ENCODE data around the gene RNF126. TPM values are rescaled to one million over a fixed set of nuclear protein-coding genes. Genes with fewer than 3 reads are reported as not detected.
"Not testable (repeated sequence)": the region's sequence is repeated elsewhere in the genome, so short reads cannot be mapped to it uniquely, and the experiment has no call there.

RNF126 gene
- total and polyA plus RNA-seq, 2 experiments from 2014 or later, result 95.7 to 112 TPM

GRCh38 chr19:603779-604178, 59.2 kb downstream of the RNF126 start:
- H3K36me3 ChIP-seq (ENCODE audit: insufficient read depth); H3K27ac Mint-ChIP-seq; H3K4me1 Mint-ChIP-seq; DNase-seq (ENCODE audit: low spot score); H3K4me2 ChIP-seq; H2AFZ ChIP-seq; H4K20me1 ChIP-seq (replicated peaks; ENCODE audit: insufficient read depth); H3K27ac ChIP-seq (ENCODE audit: low read depth); ATAC-seq; H3F3A ChIP-seq (replicated peaks; ENCODE audit: low read depth); H3K27me3 Mint-ChIP-seq (ENCODE audit: insufficient read depth, low read depth, poor library complexity); H3K4me1 ChIP-seq (ENCODE audit: insufficient read depth); H3K79me2 ChIP-seq (replicated peaks; ENCODE audit: insufficient read depth); H3K27me3 ChIP-seq (ENCODE audit: insufficient read depth); H3K4me3 Mint-ChIP-seq; H3K9me2 ChIP-seq (ENCODE audit: insufficient read depth); H3K4me3 ChIP-seq: not testable (repeated sequence)
- Mint-ChIP-seq H3K9me3 (peaks cover 48% of the 10 kb centered on the region), H3K36me3 (ENCODE audit: low read depth) (peaks cover 16% of the 10 kb centered on the region)

- H3K4me3 Mint-ChIP-seq; H3F3A ChIP-seq (replicated peaks; ENCODE audit: low read depth); H3K4me1 ChIP-seq (ENCODE audit: insufficient read depth); H3K27ac Mint-ChIP-seq; ATAC-seq; H3K27me3 Mint-ChIP-seq (ENCODE audit: insufficient read depth, low read depth, poor library complexity); H3K27me3 ChIP-seq (ENCODE audit: insufficient read depth); H3K79me2 ChIP-seq (replicated peaks; ENCODE audit: insufficient read depth); H3K27ac ChIP-seq (ENCODE audit: low read depth); DNase-seq (ENCODE audit: low spot score); H3K4me2 ChIP-seq; H3K9me2 ChIP-seq (ENCODE audit: insufficient read depth); H4K20me1 ChIP-seq (replicated peaks; ENCODE audit: insufficient read depth); H2AFZ ChIP-seq; H3K4me1 Mint-ChIP-seq; H3K36me3 ChIP-seq (ENCODE audit: insufficient read depth); H3K4me3 ChIP-seq: not testable (repeated sequence)
- Mint-ChIP-seq H3K36me3 (ENCODE audit: low read depth) (peaks cover 16% of the 10 kb centered on the region), H3K9me3 (peaks cover 48% of the 10 kb centered on the region)
Measured at GRCh38 chr19:603302-603639, 59.7 kb downstream of the RNF126 start.

- no peaks in the 10 kb centered on the region for H3K79me2 ChIP-seq (replicated peaks; ENCODE audit: insufficient read depth)
- TF ChIP-seq NANOG (IDR thresholded peaks at IDR 0.05; ENCODE audit: borderline replicate concordance), result no peak
- TF ChIP-seq ZNF462 (CRISPR knock-in tag; IDR thresholded peaks at IDR 0.05), result no peak
- no peak for TF ChIP-seq ZNF331 (CRISPR knock-in tag; IDR thresholded peaks at IDR 0.05; ENCODE audit: low read depth)
- TF ChIP-seq CREB1 (CRISPR knock-in tag; IDR thresholded peaks at IDR 0.05; ENCODE audit: low read depth), result no peak
- TF ChIP-seq ZNF114 (CRISPR knock-in tag; IDR thresholded peaks at IDR 0.05), result no peak
- TF ChIP-seq STAT1 (IDR thresholded peaks at IDR 0.05; ENCODE audit: unreplicated experiment), result no peak
- TF ChIP-seq ETS1 (IDR thresholded peaks at IDR 0.05), result no peak
- TF ChIP-seq JUNB (IDR thresholded peaks at IDR 0.05; ENCODE audit: unreplicated experiment), result no peak
- TF ChIP-seq EZH2phosphoT487 (IDR thresholded peaks at IDR 0.05; ENCODE audit: unreplicated experiment), result no peak
Measured at GRCh38 chr19:602391-603301, 60.4 kb downstream of the RNF126 start.

More at GRCh38 chr19:602391-603301, 60.4 kb downstream of the RNF126 start:
- H3K4me2 ChIP-seq, result no peak overlapping the region
- no peak overlapping the region for H3K27ac ChIP-seq (ENCODE audit: low read depth)
- H3F3A ChIP-seq (replicated peaks; ENCODE audit: low read depth), result no peaks in the 10 kb centered on the region
- peaks cover 2% of the 10 kb centered on the region for H3K27me3 Mint-ChIP-seq (ENCODE audit: insufficient read depth, low read depth, poor library complexity)
- no peaks in the 10 kb centered on the region for H4K20me1 ChIP-seq (replicated peaks; ENCODE audit: insufficient read depth)
- no peak overlapping the region for H2AFZ ChIP-seq
- H3K9me2 ChIP-seq (ENCODE audit: insufficient read depth), result no peaks in the 10 kb centered on the region
- no peaks in the 10 kb centered on the region for H3K4me1 ChIP-seq (ENCODE audit: insufficient read depth)
- no peaks in the 10 kb centered on the region for H3K36me3 ChIP-seq (ENCODE audit: insufficient read depth)
- no peak overlapping the region for H3K4me3 ChIP-seq
- H3K4me1 Mint-ChIP-seq, result no peaks in the 10 kb centered on the region
- no peak overlapping the region for H3K4me3 Mint-ChIP-seq
- ATAC-seq, result no peak
- no peak overlapping the region for H3K27ac Mint-ChIP-seq
- peaks cover 16% of the 10 kb centered on the region for H3K36me3 Mint-ChIP-seq (ENCODE audit: low read depth)
- DNase-seq (ENCODE audit: low spot score), result no peak
- H3K27me3 ChIP-seq (ENCODE audit: insufficient read depth), result no peaks in the 10 kb centered on the region
- peaks cover 48% of the 10 kb centered on the region for H3K9me3 Mint-ChIP-seq
